Measurements from ENCODE around the gene PRKCH.

The PRKCH gene

GRCh38 chr14:61488417-61489401, 167.3 kb downstream of the PRKCH start:
- no peak for DNase-seq (ENCODE audit: low read depth in 3 of 3)

GRCh38 chr14:61489512-61489911, 168.1 kb downstream of the PRKCH start:
- DNase-seq (ENCODE audit: low read depth in 3 of 3), result no peak

GRCh38 chr14:61489932-61490331, 168.6 kb downstream of the PRKCH start:
- DNase-seq (ENCODE audit: low read depth in 3 of 3), result no peak

GRCh38 chr14:61491224-61491623, 169.8 kb downstream of the PRKCH start:
- DNase-seq (ENCODE audit: low read depth in 3 of 3), result no peak

- DNase-seq (ENCODE audit: low read depth in 3 of 3), result no peak
Observed at GRCh38 chr14:61491876-61492434, 170.6 kb downstream of the PRKCH start.

GRCh38 chr14:61492474-61492873, 171.1 kb downstream of the PRKCH start:
- DNase-seq (ENCODE audit: low read depth in 3 of 3), result no peak

GRCh38 chr14:61493239-61493638, 171.9 kb downstream of the PRKCH start:
- DNase-seq (ENCODE audit: low read depth in 3 of 3), result no peak

- DNase-seq (ENCODE audit: low read depth in 3 of 3), result no peak
Observed at GRCh38 chr14:61494018-61494417, 172.6 kb downstream of the PRKCH start.

GRCh38 chr14:61495809-61496208, 174.4 kb downstream of the PRKCH start:
- no peak for DNase-seq (ENCODE audit: low read depth in 3 of 3)

- no peak for DNase-seq (ENCODE audit: low read depth in 3 of 3)
Observed at GRCh38 chr14:61498303-61498702, 176.9 kb downstream of the PRKCH start.

- DNase-seq (ENCODE audit: low read depth in 3 of 3), result no peak
Observed at GRCh38 chr14:61498811-61499210, 177.4 kb downstream of the PRKCH start.

GRCh38 chr14:61499991-61500390, 178.6 kb downstream of the PRKCH start:
- DNase-seq (ENCODE audit: low read depth in 3 of 3), result no peak

GRCh38 chr14:61501714-61502458, 180.5 kb downstream of the PRKCH start:
- no peak for DNase-seq (ENCODE audit: low read depth in 3 of 3)

- no peak for DNase-seq (ENCODE audit: low read depth in 3 of 3)
Observed at GRCh38 chr14:61502459-61503093, 181.2 kb downstream of the PRKCH start.

- DNase-seq (ENCODE audit: low read depth in 3 of 3), result peak in 2 of 3 experiments; percentile 50 to 54
Observed at GRCh38 chr14:61503167-61503801, 181.9 kb downstream of the PRKCH start.

- DNase-seq (ENCODE audit: low read depth in 3 of 3), result no peak
Observed at GRCh38 chr14:61504901-61505300, 183.5 kb downstream of the PRKCH start.

- DNase-seq (ENCODE audit: low read depth in 3 of 3), result no peak
Observed at GRCh38 chr14:61505815-61506809, 184.7 kb downstream of the PRKCH start.

- DNase-seq (ENCODE audit: low read depth in 3 of 3), result no peak
Observed at GRCh38 chr14:61508526-61508925, 187.1 kb downstream of the PRKCH start.

GRCh38 chr14:61510736-61511557, 189.6 kb downstream of the PRKCH start:
- DNase-seq (ENCODE audit: low read depth in 3 of 3), result no peak
